WTC11 (cell line): ENCODE data around the gene SUPT3H. TPM values are rescaled to one million over a fixed set of nuclear protein-coding genes. Genes with fewer than 3 reads are reported as not detected.

Experiments used
- ATAC-seq: fragments of 200-7000 bp; cut with Tn5 transposase; 2 replicates; pipeline ENCODE4 v1.10.0; 2021; ENCODE audit warnings: mild to moderate bottlenecking, moderate library complexity
- CTCF ChIA-PET: fragments of 300-600 bp; sonication (Branson Sonifier 250); formaldehyde crosslinking; loops from one replicate; lab custom pipeline; 2021; ENCODE audit warnings: antibody characterized with exemption; lab: Charles Lee
- POLR2A ChIA-PET: fragments of 350-600 bp; sonication (Branson Sonifier 250); formaldehyde crosslinking; loops from one replicate; lab custom pipeline; 2021; ENCODE audit warnings: antibody characterized with exemption; lab: Charles Lee
- DNase-seq: peaks from one replicate; pipeline ENCODE4 v3.0.0; 2021; ENCODE audit warnings: low spot score
- H3K27ac Mint-ChIP-seq: 2 replicates; pipeline ENCODE4 v1.8.0; 2021; ENCODE audit warnings: mixed read lengths
- H3K27me3 Mint-ChIP-seq: 2 replicates; pipeline ENCODE4 v1.8.0; 2021; ENCODE audit warnings: low read depth, mild to moderate bottlenecking, moderate library complexity, mixed read lengths
- H3K36me3 Mint-ChIP-seq: 2 replicates; pipeline ENCODE4 v1.8.0; 2021; ENCODE audit warnings: mixed read lengths
- H3K4me1 Mint-ChIP-seq: 2 replicates; pipeline ENCODE4 v1.8.0; 2022; ENCODE audit warnings: mixed read lengths
- H3K4me3 Mint-ChIP-seq: 2 replicates; pipeline ENCODE4 v1.8.0; 2021; ENCODE audit warnings: mild to moderate bottlenecking, moderate library complexity, mixed read lengths
- H3K9me3 Mint-ChIP-seq: 2 replicates; pipeline ENCODE4 v1.8.0; 2021; ENCODE audit warnings: mixed read lengths
- CBFB ChIP-seq: sonication (generic); formaldehyde crosslinking; IDR thresholded peaks from 2 replicates; pipeline ENCODE4 v1.8.1; 2022; ENCODE audit warnings: mild to moderate bottlenecking, low read depth, missing genetic modification reagents
- CREB1 ChIP-seq: sonication (generic); formaldehyde crosslinking; IDR thresholded peaks from 2 replicates; pipeline ENCODE4 v1.8.0; 2023; ENCODE audit warnings: mild to moderate bottlenecking, missing genetic modification reagents
- ESRRA ChIP-seq: sonication (generic); formaldehyde crosslinking; IDR thresholded peaks from 2 replicates; pipeline ENCODE4 v1.8.1; 2022; ENCODE audit warnings: mild to moderate bottlenecking, missing genetic modification reagents, borderline replicate concordance
- FOXJ3 ChIP-seq: sonication (generic); formaldehyde crosslinking; IDR thresholded peaks from 2 replicates; pipeline ENCODE4 v1.9.0; 2021; ENCODE audit warnings: missing genetic modification reagents, mild to moderate bottlenecking, borderline replicate concordance
- GABPB1 ChIP-seq: sonication (generic); formaldehyde crosslinking; IDR thresholded peaks from 2 replicates; pipeline ENCODE4 v1.8.1; 2023; ENCODE audit warnings: mild to moderate bottlenecking, missing genetic modification reagents
- NFE2L1 ChIP-seq: sonication (generic); formaldehyde crosslinking; IDR thresholded peaks from 2 replicates; pipeline ENCODE4 v1.8.1; 2023; ENCODE audit warnings: missing genetic modification reagents
- NFYB ChIP-seq: sonication (generic); formaldehyde crosslinking; conservative IDR thresholded peaks from 2 replicates; pipeline ENCODE4 v1.8.0; 2022; ENCODE audit warnings: low read depth, missing genetic modification reagents
- NR1H2 ChIP-seq: sonication (generic); formaldehyde crosslinking; IDR thresholded peaks from 2 replicates; pipeline ENCODE4 v1.9.0; 2021; ENCODE audit warnings: mild to moderate bottlenecking, moderate library complexity, missing genetic modification reagents
- RELA ChIP-seq: sonication (generic); formaldehyde crosslinking; IDR thresholded peaks from 2 replicates; pipeline ENCODE4 v1.8.1; 2022; ENCODE audit warnings: missing genetic modification reagents, mild to moderate bottlenecking, borderline replicate concordance
- SMAD3 ChIP-seq: sonication (generic); formaldehyde crosslinking; IDR thresholded peaks from 2 replicates; pipeline ENCODE4 v1.8.0; 2022; ENCODE audit warnings: missing genetic modification reagents, mild to moderate bottlenecking, borderline replicate concordance
- TCF7 ChIP-seq: sonication (generic); formaldehyde crosslinking; IDR thresholded peaks from 2 replicates; pipeline ENCODE4 v1.8.0; 2022; ENCODE audit warnings: mild to moderate bottlenecking, low read depth, missing genetic modification reagents, moderate library complexity
- ZNF121 ChIP-seq: sonication (generic); formaldehyde crosslinking; IDR thresholded peaks from 2 replicates; pipeline ENCODE4 v1.8.0; 2023; ENCODE audit warnings: missing genetic modification reagents
- ZNF138 ChIP-seq: sonication (generic); formaldehyde crosslinking; conservative IDR thresholded peaks from 2 replicates; pipeline ENCODE4 v1.8.1; 2022; ENCODE audit warnings: mild to moderate bottlenecking, moderate library complexity, missing genetic modification reagents
- microRNA-seq: library from miRNA; unstranded; fragments of <30 nt; microRNA quantifications from one replicate; pipeline ENCODE4 v1.2.0, GENCODE V29; 2022; ENCODE audit warnings: borderline number of aligned reads
- total RNA-seq: library from RNA; stranded (reverse); gene quantifications from 3 replicates; pipeline ENCODE4 v1.2.3, GENCODE V29; 2021
- TF ChIP-seq, protein P1 (sequence below): sonication (generic); formaldehyde crosslinking; IDR thresholded peaks from 2 replicates; pipeline ENCODE4 v1.8.1; 2022; ENCODE audit warnings: missing genetic modification reagents, borderline replicate concordance
- TF ChIP-seq, protein P2 (sequence below): fragments of 250-450 bp; sonication (Bioruptor Pico); conservative IDR thresholded peaks from 2 replicates; pipeline ENCODE4 v1.9.0; 2021; ENCODE audit warnings: mild to moderate bottlenecking
- TF ChIP-seq, protein P3 (sequence below): sonication (generic); formaldehyde crosslinking; IDR thresholded peaks from 2 replicates; pipeline ENCODE4 v1.8.0; 2023; ENCODE audit warnings: missing genetic modification reagents
- TF ChIP-seq, protein P4 (sequence below): fragments of 250-450 bp; sonication (Bioruptor Pico); IDR thresholded peaks from 2 replicates; pipeline ENCODE4 v1.9.0; 2021; ENCODE audit warnings: moderate library complexity, mild to moderate bottlenecking, inconsistent platforms, borderline replicate concordance

The SUPT3H gene
- total RNA-seq, 1 experiment from 2014 or later, result 15.3 TPM

- ChIA-PET CTCF (interaction anchor here (1.1 to 4.2 kb wide), 6 partner anchors 112 to 310 kb away, joined by 3 to 24 read pairs (median 10); no protein-coding TSS in a partner anchor), POLR2A (no interaction called here)
- Mint-ChIP-seq H3K4me3 (no peak overlapping the region), H3K4me1 (peaks cover 12% of the 10 kb centered on the region), H3K27ac (no peak overlapping the region), H3K27me3 (no peaks in the 10 kb centered on the region), H3K9me3 (peaks cover 18% of the 10 kb centered on the region), H3K36me3 (peaks cover 16% of the 10 kb centered on the region)
- ATAC-seq, result no peak
- no peak for TF ChIP-seq NR1H2
- no peak for TF ChIP-seq RELA
- DNase-seq, result no peak
Observed at GRCh38 chr6:44780161-44780560, 597.6 kb downstream of the SUPT3H start.

- Mint-ChIP-seq H3K4me3 (no peak overlapping the region), H3K36me3 (peaks cover 12% of the 10 kb centered on the region)
- ATAC-seq, result no peak
Observed at GRCh38 chr6:44779130-44779826, 598.5 kb downstream of the SUPT3H start.

More at GRCh38 chr6:44779130-44779826, 598.5 kb downstream of the SUPT3H start:
- ChIA-PET CTCF (interaction anchor here (0.5 to 4.2 kb wide), 12 partner anchors 9 to 310 kb away, joined by 3 to 24 read pairs (median 3); no protein-coding TSS in a partner anchor), POLR2A (no interaction called here)
- Mint-ChIP-seq H3K9me3 (peaks cover 16% of the 10 kb centered on the region), H3K4me1 (peaks cover 12% of the 10 kb centered on the region), H3K27me3 (no peaks in the 10 kb centered on the region), H3K27ac (no peak overlapping the region)
- TF ChIP-seq, protein P1, sequence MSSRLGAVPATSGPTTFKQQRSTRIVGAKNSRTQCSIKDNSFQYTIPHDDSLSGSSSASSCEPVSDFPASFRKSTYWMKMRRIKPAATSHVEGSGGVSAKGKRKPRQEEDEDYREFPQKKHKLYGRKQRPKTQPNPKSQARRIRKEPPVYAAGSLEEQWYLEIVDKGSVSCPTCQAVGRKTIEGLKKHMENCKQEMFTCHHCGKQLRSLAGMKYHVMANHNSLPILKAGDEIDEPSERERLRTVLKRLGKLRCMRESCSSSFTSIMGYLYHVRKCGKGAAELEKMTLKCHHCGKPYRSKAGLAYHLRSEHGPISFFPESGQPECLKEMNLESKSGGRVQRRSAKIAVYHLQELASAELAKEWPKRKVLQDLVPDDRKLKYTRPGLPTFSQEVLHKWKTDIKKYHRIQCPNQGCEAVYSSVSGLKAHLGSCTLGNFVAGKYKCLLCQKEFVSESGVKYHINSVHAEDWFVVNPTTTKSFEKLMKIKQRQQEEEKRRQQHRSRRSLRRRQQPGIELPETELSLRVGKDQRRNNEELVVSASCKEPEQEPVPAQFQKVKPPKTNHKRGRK (CRISPR knock-in tag), result no peak
- TF ChIP-seq CBFB (CRISPR knock-in tag), result no peak
- TF ChIP-seq, protein P2, sequence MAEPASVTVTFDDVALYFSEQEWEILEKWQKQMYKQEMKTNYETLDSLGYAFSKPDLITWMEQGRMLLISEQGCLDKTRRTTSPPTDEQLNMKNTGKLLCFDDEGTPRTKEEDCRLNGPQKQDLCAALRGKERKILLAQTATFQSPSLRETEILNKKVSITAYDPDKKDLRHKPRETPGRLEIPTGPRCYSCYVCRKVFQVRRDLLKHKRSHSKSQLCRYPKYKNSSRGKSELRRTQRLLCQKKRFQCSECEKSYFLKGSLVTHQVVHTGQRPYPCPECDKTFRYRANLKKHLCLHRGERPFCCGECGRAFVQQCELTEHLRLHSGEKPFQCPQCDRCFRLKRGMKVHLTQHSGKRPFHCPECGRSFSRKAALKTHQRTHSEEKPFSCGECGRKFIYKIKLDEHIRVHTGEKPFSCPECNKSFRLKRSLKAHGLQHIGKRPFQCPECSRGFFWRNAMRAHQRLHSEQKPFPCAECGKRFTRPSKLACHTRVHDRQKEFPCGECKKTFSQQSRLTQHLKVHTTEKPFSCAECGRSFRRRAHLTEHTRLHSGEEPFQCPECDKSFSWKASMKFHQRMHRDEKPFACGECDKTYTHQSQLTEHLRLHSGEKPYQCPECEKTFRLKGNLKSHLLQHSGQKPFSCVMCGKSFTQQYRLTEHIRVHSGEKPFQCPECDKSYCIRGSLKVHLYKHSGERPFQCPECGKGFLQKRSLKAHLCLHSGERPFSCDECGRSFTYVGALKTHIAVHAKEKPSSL, result no peak
- no peak for TF ChIP-seq TCF7
- TF ChIP-seq, protein P3, sequence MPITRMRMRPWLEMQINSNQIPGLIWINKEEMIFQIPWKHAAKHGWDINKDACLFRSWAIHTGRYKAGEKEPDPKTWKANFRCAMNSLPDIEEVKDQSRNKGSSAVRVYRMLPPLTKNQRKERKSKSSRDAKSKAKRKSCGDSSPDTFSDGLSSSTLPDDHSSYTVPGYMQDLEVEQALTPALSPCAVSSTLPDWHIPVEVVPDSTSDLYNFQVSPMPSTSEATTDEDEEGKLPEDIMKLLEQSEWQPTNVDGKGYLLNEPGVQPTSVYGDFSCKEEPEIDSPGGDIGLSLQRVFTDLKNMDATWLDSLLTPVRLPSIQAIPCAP, result no peak
- TF ChIP-seq NFE2L1, result no peak
- TF ChIP-seq GABPB1, result no peak
- TF ChIP-seq ESRRA, result no peak
- no peak for TF ChIP-seq FOXJ3 (CRISPR knock-in tag)
- TF ChIP-seq, protein P4, sequence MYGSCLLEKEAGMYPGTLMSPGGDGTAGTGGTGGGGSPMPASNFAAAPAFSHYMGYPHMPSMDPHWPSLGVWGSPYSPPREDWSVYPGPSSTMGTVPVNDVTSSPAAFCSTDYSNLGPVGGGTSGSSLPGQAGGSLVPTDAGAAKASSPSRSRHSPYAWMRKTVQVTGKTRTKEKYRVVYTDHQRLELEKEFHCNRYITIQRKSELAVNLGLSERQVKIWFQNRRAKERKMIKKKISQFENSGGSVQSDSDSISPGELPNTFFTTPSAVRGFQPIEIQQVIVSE (CRISPR knock-in tag), result no peak
- TF ChIP-seq NFYB, result no peak
- no peak for TF ChIP-seq ZNF138
- no peak for TF ChIP-seq SMAD3 (CRISPR knock-in tag)
- no peak for TF ChIP-seq CREB1
- TF ChIP-seq ZNF121 (CRISPR knock-in tag), result no peak
- no peak for DNase-seq

Small RNA genes lying within 50 kb of the gene (microRNA-seq; reads per million reads assigned to microRNA genes)
- gene MIR586, result not detected

Other genes with a start within 250 kb of the SUPT3H start
- gene RUNX2, start 49.6 kb downstream of the SUPT3H start, total RNA-seq, result 0.28 to 0.55 TPM (median 0.53 TPM) in 3 replicates